ENCODE measurements around the gene SHTN1.

The SHTN1 gene

GRCh38 chr10:116899626-116900025 lies 105.4 kb downstream of the SHTN1 start:
- ChIA-PET POLR2A (no interaction called here), CTCF (no interaction called here)
- no peak for TF ChIP-seq LEF1 (IDR thresholded peaks at IDR 0.05; ENCODE audit: borderline replicate concordance)
- TF ChIP-seq PKNOX1 (IDR thresholded peaks at IDR 0.05) = no peak
- no peak for TF ChIP-seq ARNT (IDR thresholded peaks at IDR 0.05)
- DNase-seq (ENCODE audit: extremely low spot score) = no peak

- no peak for DNase-seq (ENCODE audit: extremely low spot score)
- POLR2A ChIA-PET = no interaction called here
- TF ChIP-seq BHLHE40 (IDR thresholded peaks at IDR 0.05; ENCODE audit: borderline replicate concordance) = no peak
- no peak for TF ChIP-seq FOXK2 (IDR thresholded peaks at IDR 0.05)
- no peak for TF ChIP-seq ELF4 (IDR thresholded peaks at IDR 0.05)
- no peak for TF ChIP-seq ZNF384 (IDR thresholded peaks at IDR 0.05)
- TF ChIP-seq LEF1 (IDR thresholded peaks at IDR 0.05; ENCODE audit: borderline replicate concordance) = no peak
- TF ChIP-seq SUZ12 (IDR thresholded peaks at IDR 0.05) = no peak
- TF ChIP-seq CTBP1 (IDR thresholded peaks at IDR 0.05; ENCODE audit: borderline replicate concordance) = no peak
- TF ChIP-seq PKNOX1 (IDR thresholded peaks at IDR 0.05) = no peak
- TF ChIP-seq SP1 (IDR thresholded peaks at IDR 0.05) = no peak
- no peak for TF ChIP-seq HDGF (IDR thresholded peaks at IDR 0.05; ENCODE audit: borderline replicate concordance)
- no peak for TF ChIP-seq FOXM1 (IDR thresholded peaks at IDR 0.05; ENCODE audit: borderline replicate concordance)
- no peak for TF ChIP-seq NFRKB (IDR thresholded peaks at IDR 0.05)
- TF ChIP-seq FOXA1 (IDR thresholded peaks at IDR 0.05) = no peak
- TF ChIP-seq L3MBTL2 (conservative IDR thresholded peaks at IDR 0.05) = no peak
- TF ChIP-seq TARDBP (IDR thresholded peaks at IDR 0.05) = no peak
- TF ChIP-seq ARNT (IDR thresholded peaks at IDR 0.05) = no peak
Observed at GRCh38 chr10:116893686-116894037, 111.3 kb downstream of the SHTN1 start.

GRCh38 chr10:116892907-116893685 lies 111.9 kb downstream of the SHTN1 start:
- TF ChIP-seq L3MBTL2 (conservative IDR thresholded peaks at IDR 0.05) (no peak), SUZ12 (IDR thresholded peaks at IDR 0.05) (no peak)
- DNase-seq (ENCODE audit: extremely low spot score) = peak; percentile 37

More at GRCh38 chr10:116893686-116894037, 111.3 kb downstream of the SHTN1 start:
- CTCF ChIA-PET = no interaction called here

GRCh38 chr10:116891208-116891607 lies 113.8 kb downstream of the SHTN1 start:
- DNase-seq (ENCODE audit: extremely low spot score) = peak; percentile 64
- ChIA-PET CTCF (interaction anchor here (0.6 kb wide), 1 partner anchor 116 kb away, joined by 3 read pairs; no protein-coding TSS in a partner anchor), POLR2A (no interaction called here)
- TF ChIP-seq SP1 (IDR thresholded peaks at IDR 0.05) = no peak
- TF ChIP-seq LEF1 (IDR thresholded peaks at IDR 0.05; ENCODE audit: borderline replicate concordance) = no peak
- TF ChIP-seq ARNT (IDR thresholded peaks at IDR 0.05) = no peak
- no peak for TF ChIP-seq ZNF384 (IDR thresholded peaks at IDR 0.05)
- no peak for TF ChIP-seq FOXM1 (IDR thresholded peaks at IDR 0.05; ENCODE audit: borderline replicate concordance)
- TF ChIP-seq TARDBP (IDR thresholded peaks at IDR 0.05) = no peak

More at GRCh38 chr10:116892907-116893685, 111.9 kb downstream of the SHTN1 start:
- ChIA-PET CTCF (no interaction called here), POLR2A (no interaction called here)

- ChIA-PET POLR2A (no interaction called here), CTCF (no interaction called here)
- TF ChIP-seq PKNOX1 (IDR thresholded peaks at IDR 0.05) (no peak), FOXK2 (IDR thresholded peaks at IDR 0.05) (no peak), SUZ12 (IDR thresholded peaks at IDR 0.05) (no peak), CTBP1 (IDR thresholded peaks at IDR 0.05; ENCODE audit: borderline replicate concordance) (no peak)
- no peak for DNase-seq (ENCODE audit: extremely low spot score)
Observed at GRCh38 chr10:116889066-116889465, 115.9 kb downstream of the SHTN1 start.

GRCh38 chr10:116888380-116889055 lies 116.5 kb downstream of the SHTN1 start:
- CTCF ChIA-PET = interaction anchor here (0.6 kb wide), 1 partner anchor 81 kb away, joined by 3 read pairs; no protein-coding TSS in a partner anchor
- POLR2A ChIA-PET = no interaction called here
- DNase-seq (ENCODE audit: extremely low spot score) = no peak
- TF ChIP-seq FOXK2 (IDR thresholded peaks at IDR 0.05) = no peak
- TF ChIP-seq L3MBTL2 (conservative IDR thresholded peaks at IDR 0.05) = no peak
- no peak for TF ChIP-seq SUZ12 (IDR thresholded peaks at IDR 0.05)
- TF ChIP-seq LEF1 (IDR thresholded peaks at IDR 0.05; ENCODE audit: borderline replicate concordance) = no peak
- no peak for TF ChIP-seq SP1 (IDR thresholded peaks at IDR 0.05)

- TF ChIP-seq SP1 (IDR thresholded peaks at IDR 0.05) = no peak
- no peak for TF ChIP-seq CTBP1 (IDR thresholded peaks at IDR 0.05; ENCODE audit: borderline replicate concordance)
- TF ChIP-seq ELF4 (IDR thresholded peaks at IDR 0.05) = no peak
- no peak for TF ChIP-seq PKNOX1 (IDR thresholded peaks at IDR 0.05)
- TF ChIP-seq FOXM1 (IDR thresholded peaks at IDR 0.05; ENCODE audit: borderline replicate concordance) = no peak
- TF ChIP-seq TARDBP (IDR thresholded peaks at IDR 0.05) = no peak
- TF ChIP-seq HDGF (IDR thresholded peaks at IDR 0.05; ENCODE audit: borderline replicate concordance) = no peak
- TF ChIP-seq LEF1 (IDR thresholded peaks at IDR 0.05; ENCODE audit: borderline replicate concordance) = no peak
- no peak for TF ChIP-seq ZNF384 (IDR thresholded peaks at IDR 0.05)
- TF ChIP-seq ARNT (IDR thresholded peaks at IDR 0.05) = no peak
- TF ChIP-seq SUZ12 (IDR thresholded peaks at IDR 0.05) = no peak
- TF ChIP-seq BHLHE40 (IDR thresholded peaks at IDR 0.05; ENCODE audit: borderline replicate concordance) = no peak
- TF ChIP-seq FOXK2 (IDR thresholded peaks at IDR 0.05) = no peak
- TF ChIP-seq NFRKB (IDR thresholded peaks at IDR 0.05) = no peak
- TF ChIP-seq L3MBTL2 (conservative IDR thresholded peaks at IDR 0.05) = no peak
- TF ChIP-seq FOXA1 (IDR thresholded peaks at IDR 0.05) = no peak
- ChIA-PET POLR2A (no interaction called here), CTCF (no interaction called here)
- no peak for DNase-seq (ENCODE audit: extremely low spot score)
Observed at GRCh38 chr10:116886772-116887171, 118.2 kb downstream of the SHTN1 start.
